GM23338 (cell line): Measurements from ENCODE around the gene ABCC10. TPM values are rescaled to one million over a fixed set of nuclear protein-coding genes. Genes with fewer than 3 reads are reported as not detected.

Experiments
- ATAC-seq: fragments of 200-7000 bp; cut with Tn5 transposase; 3 replicates; pipeline ENCODE4 v1.9.1; 2020
- DNase-seq: peaks from one replicate; pipeline ENCODE4 v3.0.0-alpha.2; 2015; ENCODE audit warnings: low spot score
- H2AFZ ChIP-seq: fragments of 200-600 bp; sonication (generic); 2 replicates; pipeline ENCODE4 v1.8.0; 2016; ENCODE audit warnings: antibody characterized with exemption, mild to moderate bottlenecking, moderate library complexity
- H3F3A ChIP-seq: fragments of 200-600 bp; sonication (generic); replicated peaks from 2 replicates; pipeline ENCODE4 v1.8.0; 2017; ENCODE audit warnings: antibody characterized with exemption, mixed run types, low read depth
- H3K27ac ChIP-seq: fragments of 200-600 bp; sonication (generic); 2 replicates; pipeline ENCODE4 v1.6.1; 2016; ENCODE audit warnings: low read depth
- H3K27me3 ChIP-seq: fragments of 200-600 bp; sonication (generic); 2 replicates; pipeline ENCODE4 v1.8.0; 2016; ENCODE audit warnings: mild to moderate bottlenecking, mixed run types, moderate library complexity; ENCODE audit not compliant: insufficient read depth
- H3K36me3 ChIP-seq: fragments of 200-600 bp; sonication (generic); 2 replicates; pipeline ENCODE4 v1.8.0; 2016; ENCODE audit warnings: mild to moderate bottlenecking; ENCODE audit not compliant: insufficient read depth
- H3K4me1 ChIP-seq: fragments of 200-600 bp; sonication (generic); 2 replicates; pipeline ENCODE4 v1.8.0; 2016; ENCODE audit warnings: mild to moderate bottlenecking, moderate library complexity; ENCODE audit not compliant: insufficient read depth
- H3K4me2 ChIP-seq: fragments of 200-600 bp; sonication (generic); 2 replicates; pipeline ENCODE4 v1.7.1; 2017; ENCODE audit warnings: mixed run types
- H3K4me3 ChIP-seq: fragments of 200-600 bp; sonication (generic); 2 replicates; pipeline ENCODE4 v1.6.1; 2016; ENCODE audit warnings: mixed run types
- H3K79me2 ChIP-seq: fragments of 200-600 bp; sonication (generic); replicated peaks from 2 replicates; pipeline ENCODE4 v1.8.0; 2017; ENCODE audit warnings: mild to moderate bottlenecking; ENCODE audit not compliant: insufficient read depth
- H3K9me2 ChIP-seq: fragments of 200-600 bp; sonication (generic); 2 replicates; pipeline ENCODE4 v1.8.0; 2017; ENCODE audit not compliant: insufficient read depth
- H4K20me1 ChIP-seq: fragments of 200-600 bp; sonication (generic); replicated peaks from 2 replicates; pipeline ENCODE4 v1.8.0; 2017; ENCODE audit warnings: mild to moderate bottlenecking; ENCODE audit not compliant: insufficient read depth
- H3K27ac Mint-ChIP-seq: 2 replicates; pipeline ENCODE4 v1.8.0; 2020; ENCODE audit warnings: inconsistent platforms, mild to moderate bottlenecking, moderate library complexity, mixed read lengths
- H3K27me3 Mint-ChIP-seq: 3 replicates; pipeline ENCODE4 v1.8.0; 2022; ENCODE audit warnings: low read depth, mild to moderate bottlenecking, moderate library complexity, mixed read lengths, inconsistent platforms; ENCODE audit not compliant: insufficient read depth, poor library complexity
- H3K36me3 Mint-ChIP-seq: 3 replicates; pipeline ENCODE4 v1.8.0; 2021; ENCODE audit warnings: low read depth, mild to moderate bottlenecking, inconsistent platforms, moderate library complexity, mixed read lengths
- H3K4me1 Mint-ChIP-seq: 3 replicates; pipeline ENCODE4 v1.8.0; 2020; ENCODE audit warnings: mild to moderate bottlenecking, inconsistent platforms, mixed read lengths
- H3K4me3 Mint-ChIP-seq: 3 replicates; pipeline ENCODE4 v1.8.0; 2021; ENCODE audit warnings: moderate library complexity, mild to moderate bottlenecking, inconsistent platforms, mixed read lengths
- H3K9me3 Mint-ChIP-seq: 3 replicates; pipeline ENCODE4 v1.8.0; 2020; ENCODE audit warnings: moderate library complexity, mild to moderate bottlenecking, inconsistent platforms, mixed read lengths
- CREB1 ChIP-seq: fragments of 250-450 bp; sonication (Bioruptor Pico); IDR thresholded peaks from 2 replicates; pipeline ENCODE4 v1.5.0; 2020; ENCODE audit warnings: low read depth, mild to moderate bottlenecking, moderate library complexity
- EZH2 ChIP-seq: fragments of 200-600 bp; sonication (generic); IDR thresholded peaks from one replicate; pipeline ENCODE4 v1.8.0; 2017; ENCODE audit warnings: antibody characterized with exemption, mild to moderate bottlenecking, low read depth; ENCODE audit not compliant: unreplicated experiment
- NANOG ChIP-seq: IDR thresholded peaks from 2 replicates; pipeline ENCODE4 v1.6.1; 2016; ENCODE audit warnings: antibody characterized with exemption, borderline replicate concordance
- POLR2AphosphoS5 ChIP-seq: IDR thresholded peaks from 2 replicates; pipeline ENCODE4 v1.6.1; 2016; ENCODE audit warnings: antibody characterized with exemption, low read depth
- STAT1 ChIP-seq: IDR thresholded peaks from one replicate; pipeline ENCODE4 v1.6.1; 2016; ENCODE audit warnings: antibody characterized with exemption; ENCODE audit not compliant: unreplicated experiment
- ZNF331 ChIP-seq: fragments of 250-450 bp; sonication (Bioruptor Pico); IDR thresholded peaks from 2 replicates; pipeline ENCODE4 v1.5.0; 2020; ENCODE audit warnings: low read depth, mild to moderate bottlenecking, moderate library complexity
- ZNF462 ChIP-seq: fragments of 250-450 bp; sonication (Bioruptor Pico); IDR thresholded peaks from 2 replicates; pipeline ENCODE4 v1.5.0; 2020; ENCODE audit warnings: mild to moderate bottlenecking, moderate library complexity
- polyA plus RNA-seq: library from polyadenylated mRNA; unstranded; fragments of >200 nt; fragmentation: Nextera tagmentation; extraction: Ambion mirVana; gene quantifications from 2 replicates; pipeline ENCODE4 v1.2.1, GENCODE V29; 2016
- total RNA-seq: library from RNA; depleted of rRNA; stranded (reverse); fragments of >200 nt; shearing (Covaris generic); gene quantifications from 2 replicates; pipeline ENCODE4 v1.2.3, GENCODE V29; 2014

The ABCC10 gene
- total and polyA plus RNA-seq, 2 experiments from 2014 or later: 16.9 to 17.5 TPM

- TF ChIP-seq ZNF462 (CRISPR knock-in tag) (no peak), STAT1 (no peak), EZH2 (no peak), NANOG (no peak), ZNF331 (no peak)
Observed at GRCh38 chr6:43412541-43412940, 14.8 kb upstream of the ABCC10 start (continued).

GRCh38 chr6:43413002-43413401 is 14.3 kb upstream of the ABCC10 start:
- ATAC-seq: no peak
- Histone ChIP-seq H3K79me2 (no peaks in the 10 kb centered on the region), H3K36me3 (no peaks in the 10 kb centered on the region), H2AFZ (no peak overlapping the region), H3K4me3 (no peak overlapping the region), H4K20me1 (no peaks in the 10 kb centered on the region), H3K27ac (no peak overlapping the region), H3K4me2 (no peak overlapping the region), H3K9me2 (no peaks in the 10 kb centered on the region), H3K4me1 (no peaks in the 10 kb centered on the region), H3K27me3 (no peaks in the 10 kb centered on the region), H3F3A (no peaks in the 10 kb centered on the region)
- Mint-ChIP-seq H3K27ac (no peak overlapping the region), H3K4me1 (no peaks in the 10 kb centered on the region), H3K4me3 (no peak overlapping the region), H3K36me3 (0 out of 3 replicates have a peak, but pooled peaks cover 3% of the 10 kb centered on the region), H3K9me3 (peaks cover 6% of the 10 kb centered on the region; the same call in 1 of the 3 replicates), H3K27me3 (peaks cover 9% of the 10 kb centered on the region)
- no peak for DNase-seq
- TF ChIP-seq POLR2AphosphoS5: no peak
- no peak for TF ChIP-seq ZNF462 (CRISPR knock-in tag)
- TF ChIP-seq ZNF331: no peak
- no peak for TF ChIP-seq CREB1 (CRISPR knock-in tag)
